A549 (cell line): ENCODE data around the gene WSCD2. TPM values are rescaled to one million over a fixed set of nuclear protein-coding genes. Genes with fewer than 3 reads are reported as not detected.

Source experiments
- ATAC-seq, 2 experiments: fragments of 200-7000 bp in 1 of 2; fragments of >200 bp in 1 of 2; cut with Nextera tagmentation in 1 of 2; cut with Tn5 transposase in 1 of 2; 3 replicates each; pipeline versions ENCODE4 v1.8.0 to v1.9.1; 2018 to 2020; ENCODE audit warnings: mild to moderate bottlenecking in 1 of 2, moderate library complexity in 1 of 2
- CTCF ChIA-PET: fragments of 300-600 bp; sonication (Branson Sonifier 250); formaldehyde crosslinking; extraction: SDS; loops from one replicate; lab custom pipeline; 2021; ENCODE audit warnings: antibody characterized with exemption, inconsistent platforms; lab: Yijun Ruan, JAX
- POLR2A ChIA-PET: fragments of 350-600 bp; formaldehyde crosslinking; extraction: SDS; loops from one replicate; lab custom pipeline; 2021; ENCODE audit warnings: antibody characterized with exemption, inconsistent platforms; lab: Yijun Ruan, JAX
- DNase-seq, 2 experiments: peaks; one replicate each; pipeline versions ENCODE4 v3.0.0 to v3.0.0-alpha.2; 2011 to 2016; ENCODE audit warnings: low read depth in 1 of 2, low spot score in 1 of 2
- FAIRE-seq: peaks from 2 replicates; lab custom pipeline; 2011; peaks lifted over from hg19 to GRCh38; lab: Jason Lieb, UNC
- H3K27ac ChIP-seq, 2 experiments: fragments of >200 bp; sonication (Bioruptor Twin); formaldehyde crosslinking; 3 replicates each; pipeline ENCODE4 v1.5.1; 2016 to 2017
- H3K4me1 ChIP-seq: fragments of >200 bp; sonication (Bioruptor Twin); formaldehyde crosslinking; 3 replicates; pipeline ENCODE4 v1.6.1; 2016
- H3K4me2 ChIP-seq: fragments of >200 bp; sonication (Bioruptor Twin); formaldehyde crosslinking; 3 replicates; pipeline ENCODE4 v1.6.1; 2016
- H3K4me3 ChIP-seq: fragments of >200 bp; sonication (Bioruptor Twin); formaldehyde crosslinking; 3 replicates; pipeline ENCODE4 v1.5.1; 2016
- H3K9me3 ChIP-seq: fragments of >200 bp; sonication (Bioruptor Twin); formaldehyde crosslinking; 3 replicates; pipeline ENCODE4 v1.6.1; 2016
- BCL3 ChIP-seq: fragments of >200 bp; sonication (Bioruptor Twin); formaldehyde crosslinking; IDR thresholded peaks from 3 replicates; pipeline ENCODE4 v1.6.1; 2016
- BHLHE40 ChIP-seq: IDR thresholded peaks from 2 replicates; pipeline ENCODE4 v1.6.1; 2012; ENCODE audit warnings: low read depth, low read length, inconsistent platforms
- CBX8 ChIP-seq: fragments of 200-600 bp; sonication (generic); IDR thresholded peaks from 2 replicates; pipeline ENCODE4 v1.6.1; 2016
- CEBPB ChIP-seq, 2 experiments: fragments of >200 bp in 1 of 2; sonication (Bioruptor Twin) in 1 of 2; formaldehyde crosslinking in 1 of 2; IDR thresholded peaks; 2 replicates each; pipeline ENCODE4 v1.6.1; 2012 to 2016
- CHD4 ChIP-seq: fragments of 200-600 bp; sonication (generic); IDR thresholded peaks from 2 replicates; pipeline ENCODE4 v1.6.1; 2016; ENCODE audit warnings: antibody characterized with exemption, mild to moderate bottlenecking, borderline replicate concordance
- EHMT2 ChIP-seq: fragments of 200-600 bp; sonication (generic); IDR thresholded peaks from 2 replicates; pipeline ENCODE4 v1.6.1; 2016; ENCODE audit warnings: antibody characterized with exemption, low read depth, mild to moderate bottlenecking, moderate library complexity
- ESRRA ChIP-seq: fragments of 150-350 bp; IDR thresholded peaks from 2 replicates; pipeline ENCODE4 v1.6.1; 2014; ENCODE audit warnings: mild to moderate bottlenecking, low read length, borderline replicate concordance
- FOSB ChIP-seq: fragments of 250-450 bp; sonication (Bioruptor Pico); IDR thresholded peaks from 2 replicates; pipeline ENCODE4 v1.5.0; 2020; ENCODE audit warnings: mild to moderate bottlenecking, moderate library complexity
- GATA3 ChIP-seq: IDR thresholded peaks from 2 replicates; pipeline ENCODE4 v1.6.1; 2012; ENCODE audit warnings: borderline replicate concordance
- HDAC2 ChIP-seq: fragments of 200-600 bp; sonication (generic); IDR thresholded peaks from 2 replicates; pipeline ENCODE4 v1.6.1; 2016
- HOXA7 ChIP-seq: fragments of 250-450 bp; sonication (Bioruptor Pico); IDR thresholded peaks from 2 replicates; pipeline ENCODE4 v1.5.0; 2020; ENCODE audit warnings: mild to moderate bottlenecking, moderate library complexity
- HOXB13 ChIP-seq: fragments of 250-450 bp; sonication (Bioruptor Pico); IDR thresholded peaks from 2 replicates; pipeline ENCODE4 v1.5.0; 2020; ENCODE audit warnings: low read depth, mild to moderate bottlenecking, moderate library complexity
- JUNB ChIP-seq: fragments of >200 bp; sonication (Bioruptor Twin); formaldehyde crosslinking; IDR thresholded peaks from 2 replicates; pipeline ENCODE4 v1.6.1; 2016
- KDM1A ChIP-seq: fragments of 200-600 bp; sonication (generic); IDR thresholded peaks from 2 replicates; pipeline ENCODE4 v1.6.1; 2016; ENCODE audit warnings: low read depth, mild to moderate bottlenecking
- MAZ ChIP-seq: fragments of 150-350 bp; IDR thresholded peaks from 2 replicates; pipeline ENCODE4 v1.6.1; 2014; ENCODE audit warnings: antibody characterized with exemption, low read depth, low read length, borderline replicate concordance
- NR3C1 ChIP-seq: fragments of >200 bp; sonication (Bioruptor Twin); formaldehyde crosslinking; IDR thresholded peaks from 3 replicates; pipeline ENCODE4 v1.6.1; 2017
- PBX3 ChIP-seq: IDR thresholded peaks from 2 replicates; pipeline ENCODE4 v1.6.1; 2012
- PHF8 ChIP-seq: fragments of 200-600 bp; sonication (generic); IDR thresholded peaks from 2 replicates; pipeline ENCODE4 v1.6.1; 2016; ENCODE audit warnings: low read depth, mild to moderate bottlenecking, antibody characterized with exemption, moderate library complexity, borderline replicate concordance
- POLR2A ChIP-seq: IDR thresholded peaks from 2 replicates; pipeline ENCODE4 v1.6.1; 2012; ENCODE audit warnings: mild to moderate bottlenecking, low read length
- POLR2AphosphoS2 ChIP-seq: conservative IDR thresholded peaks from 2 replicates; pipeline ENCODE4 v1.6.1; 2012; ENCODE audit warnings: low read length, improper control_type of control experiment, inconsistent platforms
- RAD21 ChIP-seq, 2 experiments: fragments of >200 bp in 1 of 2; sonication (Bioruptor Twin) in 1 of 2; formaldehyde crosslinking in 1 of 2; IDR thresholded peaks in 1 of 2; conservative IDR thresholded peaks in 1 of 2; 2 replicates in 1 of 2; 3 replicates in 1 of 2; pipeline ENCODE4 v1.6.1; 2012 to 2018; ENCODE audit warnings: inconsistent platforms in 1 of 2
- RFX5 ChIP-seq: fragments of 450-650 bp; IDR thresholded peaks from 2 replicates; pipeline ENCODE4 v1.7.1; 2014; ENCODE audit warnings: antibody characterized with exemption, mild to moderate bottlenecking, moderate library complexity
- SREBF2 ChIP-seq: fragments of 450-650 bp; IDR thresholded peaks from 2 replicates; pipeline ENCODE4 v1.6.1; 2014; ENCODE audit warnings: mild to moderate bottlenecking, moderate library complexity
- TFCP2L1 ChIP-seq: fragments of 250-450 bp; sonication (Bioruptor Pico); IDR thresholded peaks from 2 replicates; pipeline ENCODE4 v1.5.0; 2021; ENCODE audit warnings: mild to moderate bottlenecking
- USF2 ChIP-seq: fragments of 450-650 bp; IDR thresholded peaks from 2 replicates; pipeline ENCODE4 v1.6.1; 2014; ENCODE audit warnings: antibody characterized with exemption
- ZC3H11A ChIP-seq: fragments of 450-650 bp; IDR thresholded peaks from 2 replicates; pipeline ENCODE4 v1.6.1; 2014; ENCODE audit warnings: antibody characterized with exemption, mild to moderate bottlenecking
- ZSCAN20 ChIP-seq: fragments of 250-450 bp; sonication (Bioruptor Pico); IDR thresholded peaks from 2 replicates; pipeline ENCODE4 v1.8.0; 2022; ENCODE audit warnings: mild to moderate bottlenecking, moderate library complexity
- WGBS: methylation state at CpG from one replicate; pipeline ENCODE4 v1.1.6; 2017; ENCODE audit errors: missing lambda C conversion rate; 5-methylcytosine and 5-hydroxymethylcytosine counted together
- polyA plus RNA-seq, 4 experiments: library from polyadenylated mRNA; depleted of rRNA in 3 of 4; stranded (reverse); fragments of >200 nt; fragmentation: RNase III in 1 of 4; extraction: RNeasy Plus Mini Kit Qiagen cat#74134 plus additional on column Dnase treatment in 1 of 4; gene quantifications; 2 replicates in 3 of 4; 3 replicates in 1 of 4; pipeline ENCODE4 v1.2.3, GENCODE V29; 2011 to 2017
- TF ChIP-seq, protein P1 (sequence below): fragments of >200 bp; sonication (Bioruptor Twin); formaldehyde crosslinking; IDR thresholded peaks from 2 replicates; pipeline ENCODE4 v1.6.1; 2016
- TF ChIP-seq, protein P2 (sequence below): fragments of >200 bp; sonication (Bioruptor Twin); formaldehyde crosslinking; IDR thresholded peaks from 3 replicates; pipeline ENCODE4 v1.5.1; 2016

The WSCD2 gene
- polyA plus RNA-seq, 2 of the 4 experiments (the other 2 are of a cell fraction), result not detected

DNA sequence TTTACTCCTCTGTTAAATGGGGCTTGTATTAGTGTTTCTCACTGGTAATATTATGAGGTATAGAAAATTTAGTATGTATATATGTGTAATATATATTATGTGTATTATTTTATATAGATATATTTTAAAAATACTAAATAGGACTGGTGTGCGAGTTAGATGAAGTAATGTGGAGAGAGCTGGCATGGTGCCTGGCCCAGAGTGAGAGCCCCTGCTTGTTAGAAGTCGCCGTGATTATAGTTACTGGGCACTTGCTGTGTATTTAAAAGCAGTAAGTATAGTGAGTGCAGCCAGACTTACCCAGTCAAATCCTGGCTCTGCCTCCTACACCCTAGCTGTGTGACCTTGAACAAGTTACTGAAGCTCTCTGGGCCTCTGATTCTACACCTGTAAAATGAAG is 48.0 kb downstream of the WSCD2 start:
- Histone ChIP-seq H3K27ac (no peak overlapping the region), H3K9me3 (no peaks in the 10 kb centered on the region), H3K4me3 (no peak overlapping the region), H3K4me2 (no peak overlapping the region)
- FAIRE-seq, result no peak
- no peak for DNase-seq
- TF ChIP-seq EHMT2 (no peak), HOXA7 (CRISPR knock-in tag) (no peak), BHLHE40 (no peak), JUNB (no peak), FOSB (CRISPR knock-in tag) (no peak), HDAC2 (no peak)
- TF ChIP-seq, protein P1, sequence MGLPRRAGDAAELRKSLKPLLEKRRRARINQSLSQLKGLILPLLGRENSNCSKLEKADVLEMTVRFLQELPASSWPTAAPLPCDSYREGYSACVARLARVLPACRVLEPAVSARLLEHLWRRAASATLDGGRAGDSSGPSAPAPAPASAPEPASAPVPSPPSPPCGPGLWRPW, result no peak
- TF ChIP-seq, all 56 proteins: peak for 0
- ChIA-PET POLR2A (no interaction called here), CTCF (interaction anchor here (0.6 kb wide), 1 partner anchor 644 kb away, joined by 3 read pairs; no protein-coding TSS in a partner anchor)
- WGBS, result 15% methylated on average over 3 of the region's 3 CpGs
- no peaks in the 10 kb centered on the region for H3K4me1 ChIP-seq
- ATAC-seq, result no peak

DNA sequence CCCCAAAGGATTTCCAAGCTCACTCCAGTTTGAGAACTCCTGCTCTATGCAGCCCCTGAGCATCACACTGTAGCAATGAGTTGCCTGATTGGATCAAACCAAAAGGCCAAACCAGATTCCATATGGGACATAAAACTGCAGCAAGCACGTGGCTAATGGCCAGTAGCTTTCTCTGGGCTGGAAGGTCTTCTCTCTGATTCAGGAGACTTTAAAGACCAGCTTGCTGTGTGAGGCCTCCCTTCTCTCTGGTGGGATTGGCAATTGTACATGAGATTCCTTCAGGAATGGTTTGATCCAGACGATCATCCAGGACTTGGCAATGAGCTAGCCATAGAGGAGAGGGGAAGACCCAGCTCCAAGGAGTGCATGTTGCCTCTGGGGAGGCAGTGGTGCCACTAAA is 50.2 kb downstream of the WSCD2 start:
- 6% methylated on average over 2 of the region's 2 CpGs for WGBS
- no peak overlapping the region for H3K27ac ChIP-seq
- DNase-seq (no peak), FAIRE-seq (no peak), ATAC-seq (no peak)
- TF ChIP-seq CBX8, result no peak
- no peak for TF ChIP-seq KDM1A
- TF ChIP-seq CEBPB (IDR thresholded peaks at IDR 0.05), result no peak
- no peak for TF ChIP-seq GATA3
- TF ChIP-seq NR3C1, result no peak
- no peak for TF ChIP-seq ZSCAN20 (CRISPR knock-in tag)
- TF ChIP-seq, protein P1, result no peak
- no peak for TF ChIP-seq MAZ
- TF ChIP-seq JUNB, result no peak
- TF ChIP-seq POLR2A, result no peak
- TF ChIP-seq ZC3H11A, result no peak
- no peak for TF ChIP-seq POLR2AphosphoS2
- no peak for TF ChIP-seq ESRRA
- ChIA-PET POLR2A (no interaction called here), CTCF (interaction anchor here (2.3 kb wide), 1 partner anchor 16 kb away, joined by 8 read pairs; no protein-coding TSS in a partner anchor)
- H3K4me2 ChIP-seq, result no peak overlapping the region
- no peaks in the 10 kb centered on the region for H3K4me1 ChIP-seq
- no peak overlapping the region for H3K4me3 ChIP-seq
- H3K9me3 ChIP-seq, result no peaks in the 10 kb centered on the region

GRCh38 chr12:108180255-108181094 is 51.4 kb downstream of the WSCD2 start:
- Histone ChIP-seq H3K4me1 (no peaks in the 10 kb centered on the region), H3K4me2 (no peak overlapping the region), H3K27ac (no peak overlapping the region), H3K4me3 (no peak overlapping the region), H3K9me3 (no peaks in the 10 kb centered on the region)
- FAIRE-seq, result no peak
- ChIA-PET POLR2A (no interaction called here), CTCF (interaction anchor here (1.1 to 2.3 kb wide), 3 partner anchors 10 to 14 kb away, joined by 3 to 8 read pairs (median 4); no protein-coding TSS in a partner anchor)
- 29% methylated on average over 7 of the region's 7 CpGs for WGBS
- DNase-seq, result no peak
- no peak for ATAC-seq
- TF ChIP-seq NR3C1, result no peak
- no peak for TF ChIP-seq PBX3
- TF ChIP-seq HOXB13 (CRISPR knock-in tag), result no peak
- TF ChIP-seq TFCP2L1 (CRISPR knock-in tag), result no peak
- TF ChIP-seq RAD21 (conservative IDR thresholded peaks at IDR 0.05 in 1 of 2, IDR thresholded peaks at IDR 0.05 in 1 of 2), result no peak
- no peak for TF ChIP-seq CHD4
- TF ChIP-seq BCL3, result no peak
- no peak for TF ChIP-seq RFX5
- no peak for TF ChIP-seq HDAC2
- TF ChIP-seq SREBF2, result no peak
- no peak for TF ChIP-seq EHMT2
- no peak for TF ChIP-seq PHF8
- TF ChIP-seq, protein P2, sequence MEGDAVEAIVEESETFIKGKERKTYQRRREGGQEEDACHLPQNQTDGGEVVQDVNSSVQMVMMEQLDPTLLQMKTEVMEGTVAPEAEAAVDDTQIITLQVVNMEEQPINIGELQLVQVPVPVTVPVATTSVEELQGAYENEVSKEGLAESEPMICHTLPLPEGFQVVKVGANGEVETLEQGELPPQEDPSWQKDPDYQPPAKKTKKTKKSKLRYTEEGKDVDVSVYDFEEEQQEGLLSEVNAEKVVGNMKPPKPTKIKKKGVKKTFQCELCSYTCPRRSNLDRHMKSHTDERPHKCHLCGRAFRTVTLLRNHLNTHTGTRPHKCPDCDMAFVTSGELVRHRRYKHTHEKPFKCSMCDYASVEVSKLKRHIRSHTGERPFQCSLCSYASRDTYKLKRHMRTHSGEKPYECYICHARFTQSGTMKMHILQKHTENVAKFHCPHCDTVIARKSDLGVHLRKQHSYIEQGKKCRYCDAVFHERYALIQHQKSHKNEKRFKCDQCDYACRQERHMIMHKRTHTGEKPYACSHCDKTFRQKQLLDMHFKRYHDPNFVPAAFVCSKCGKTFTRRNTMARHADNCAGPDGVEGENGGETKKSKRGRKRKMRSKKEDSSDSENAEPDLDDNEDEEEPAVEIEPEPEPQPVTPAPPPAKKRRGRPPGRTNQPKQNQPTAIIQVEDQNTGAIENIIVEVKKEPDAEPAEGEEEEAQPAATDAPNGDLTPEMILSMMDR, result no peak
- no peak for TF ChIP-seq USF2
